Measurements from ENCODE around the gene BRWD1.

- TF ChIP-seq CTCF (IDR thresholded peaks at IDR 0.05; ENCODE audit: poor library complexity, severe bottlenecking) (no peak), EP300 (conservative IDR thresholded peaks at IDR 0.05; ENCODE audit: poor library complexity, severe bottlenecking) (no peak), REST (IDR thresholded peaks at IDR 0.05; ENCODE audit: borderline replicate concordance) (no peak), MXI1 (conservative IDR thresholded peaks at IDR 0.05; ENCODE audit: poor library complexity, severe bottlenecking) (no peak), POLR2AphosphoS5 (IDR thresholded peaks at IDR 0.05) (no peak), TAF1 (IDR thresholded peaks at IDR 0.05; ENCODE audit: low read depth) (no peak), RAD21 (conservative IDR thresholded peaks at IDR 0.05) (no peak)
Measured at GRCh38 chr21:39134288-39134810, 179.1 kb downstream of the BRWD1 start.

All from neural cell (in vitro differentiated cells).